Vagina (tissue), 2 donors: ENCODE measurements around the gene UBXN2A.

ENCODE experiments used
- POLR2A ChIP-seq, 2 donors: fragments of 450-650 bp; IDR thresholded peaks; one replicate each; pipeline ENCODE4 v1.6.1; 2017; ENCODE audit warnings: antibody characterized with exemption in 2 of 2, mild to moderate bottlenecking in 2 of 2, moderate library complexity in 2 of 2
- POLR2AphosphoS5 ChIP-seq, 2 donors: sonication (generic); formaldehyde crosslinking; IDR thresholded peaks; one replicate each; pipeline ENCODE4 v1.9.0; 2017; ENCODE audit warnings: antibody characterized with exemption in 2 of 2, mild to moderate bottlenecking in 2 of 2, low read depth in 1 of 2; ENCODE audit not compliant: insufficient read depth in 1 of 2
- TF ChIP-seq, protein P1 (sequence below), 3 experiments: fragments of 450-650 bp in 2 of 3; fragments of 200-600 bp in 1 of 3; sonication (generic) in 1 of 3; IDR thresholded peaks; one replicate each; pipeline ENCODE4 v1.5.1; 2017 to 2019; ENCODE audit warnings: antibody characterized with exemption in 3 of 3, mild to moderate bottlenecking in 2 of 3, moderate library complexity in 2 of 3

DNA sequence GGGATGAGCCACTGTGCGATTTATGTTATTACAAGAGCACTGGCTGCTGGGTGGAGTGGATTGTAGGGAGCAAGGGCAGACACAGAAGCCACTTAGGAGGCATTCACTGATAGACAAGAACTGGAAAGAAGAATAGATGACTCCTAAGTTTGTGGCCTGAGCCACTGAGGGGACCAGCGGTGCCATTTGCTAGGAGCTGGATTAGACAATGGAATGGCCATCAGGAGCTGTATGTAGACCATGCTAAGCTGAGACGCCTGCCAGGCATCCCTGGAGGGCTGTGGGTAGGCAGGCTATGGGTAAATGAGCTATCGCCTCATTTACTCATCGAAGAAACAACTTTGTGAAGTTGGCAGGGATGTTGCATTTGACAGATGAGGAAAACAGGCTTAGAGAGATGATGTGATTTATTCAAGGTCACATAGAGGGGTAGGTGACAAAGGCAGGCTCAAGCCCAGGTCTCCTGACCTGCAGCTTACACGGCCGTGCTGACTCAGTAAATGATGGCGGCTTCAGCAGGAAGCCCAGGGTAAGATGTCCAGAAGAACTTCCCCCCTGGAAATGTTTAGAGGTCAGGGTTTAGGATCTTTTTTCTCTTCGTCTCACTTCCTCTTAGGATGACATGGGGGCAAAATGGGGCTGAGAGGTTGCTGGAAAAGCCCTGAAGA lies 72.4 kb downstream of the UBXN2A start:
- TF ChIP-seq, protein P1, sequence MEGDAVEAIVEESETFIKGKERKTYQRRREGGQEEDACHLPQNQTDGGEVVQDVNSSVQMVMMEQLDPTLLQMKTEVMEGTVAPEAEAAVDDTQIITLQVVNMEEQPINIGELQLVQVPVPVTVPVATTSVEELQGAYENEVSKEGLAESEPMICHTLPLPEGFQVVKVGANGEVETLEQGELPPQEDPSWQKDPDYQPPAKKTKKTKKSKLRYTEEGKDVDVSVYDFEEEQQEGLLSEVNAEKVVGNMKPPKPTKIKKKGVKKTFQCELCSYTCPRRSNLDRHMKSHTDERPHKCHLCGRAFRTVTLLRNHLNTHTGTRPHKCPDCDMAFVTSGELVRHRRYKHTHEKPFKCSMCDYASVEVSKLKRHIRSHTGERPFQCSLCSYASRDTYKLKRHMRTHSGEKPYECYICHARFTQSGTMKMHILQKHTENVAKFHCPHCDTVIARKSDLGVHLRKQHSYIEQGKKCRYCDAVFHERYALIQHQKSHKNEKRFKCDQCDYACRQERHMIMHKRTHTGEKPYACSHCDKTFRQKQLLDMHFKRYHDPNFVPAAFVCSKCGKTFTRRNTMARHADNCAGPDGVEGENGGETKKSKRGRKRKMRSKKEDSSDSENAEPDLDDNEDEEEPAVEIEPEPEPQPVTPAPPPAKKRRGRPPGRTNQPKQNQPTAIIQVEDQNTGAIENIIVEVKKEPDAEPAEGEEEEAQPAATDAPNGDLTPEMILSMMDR (IDR thresholded peaks at IDR 0.05): no peak
- TF ChIP-seq POLR2AphosphoS5 (IDR thresholded peaks at IDR 0.05; ENCODE audit: insufficient read depth in 1 of 2, low read depth in 1 of 2) (no peak), POLR2A (IDR thresholded peaks at IDR 0.05) (no peak)
